Stimulated activated CD4-positive, alpha-beta T cell treated with anti-CD3 and anti-CD28 coated beads, Interleukin-12 subunit alpha, Interleukin-12 subunit beta, amount 100 ng/mL, for 48 hours (primary cell): Measurements from ENCODE around the gene PALLD.

Source experiments
- DNase-seq, 3 donors: peaks; one replicate each; pipeline ENCODE4 v3.0.0-alpha.2; 2020; ENCODE audit warnings: low read depth in 2 of 3, low spot score in 1 of 3

PALLD gene

GRCh38 chr4:168751263-168752225, 254.7 kb downstream of the PALLD start:
- DNase-seq, result no peak

GRCh38 chr4:168755598-168756477, 259.0 kb downstream of the PALLD start:
- no peak for DNase-seq

GRCh38 chr4:168757500-168757899, 260.6 kb downstream of the PALLD start:
- DNase-seq, result no peak

GRCh38 chr4:168758351-168758876, 261.6 kb downstream of the PALLD start:
- no peak for DNase-seq

GRCh38 chr4:168759321-168759720, 262.5 kb downstream of the PALLD start:
- no peak for DNase-seq

GRCh38 chr4:168759959-168760527, 263.2 kb downstream of the PALLD start:
- no peak for DNase-seq

- DNase-seq, result no peak
These were observed 264.2 kb downstream of the PALLD start for GRCh38 chr4:168761066-168761465.

GRCh38 chr4:168765322-168765721, 268.5 kb downstream of the PALLD start:
- no peak for DNase-seq

- no peak for DNase-seq
These were observed 268.9 kb downstream of the PALLD start for GRCh38 chr4:168765726-168766125.

GRCh38 chr4:168766604-168767316, 269.9 kb downstream of the PALLD start:
- DNase-seq, result no peak

GRCh38 chr4:168769416-168769815, 272.6 kb downstream of the PALLD start:
- DNase-seq, result no peak

- no peak for DNase-seq
These were observed 273.0 kb downstream of the PALLD start for GRCh38 chr4:168769837-168770236.

- no peak for DNase-seq
These were observed 274.4 kb downstream of the PALLD start for GRCh38 chr4:168771251-168771650.

- no peak for DNase-seq
These were observed 276.7 kb downstream of the PALLD start for GRCh38 chr4:168773388-168774195.

- no peak for DNase-seq
These were observed 279.5 kb downstream of the PALLD start for GRCh38 chr4:168776382-168776781.

GRCh38 chr4:168777277-168777965, 280.6 kb downstream of the PALLD start:
- DNase-seq, result no peak

- no peak for DNase-seq
These were observed 284.5 kb downstream of the PALLD start for GRCh38 chr4:168781341-168781740.

GRCh38 chr4:168781926-168782325, 285.1 kb downstream of the PALLD start:
- DNase-seq, result no peak

GRCh38 chr4:168782439-168782838, 285.6 kb downstream of the PALLD start:
- no peak for DNase-seq
